KMS-11 (cell line): ENCODE data around the gene TRIM44.
"Not testable (repeated sequence)": the region's sequence is repeated elsewhere in the genome, so short reads cannot be mapped to it uniquely, and the experiment has no call there.

Experiments
- H2AFZ ChIP-seq: fragments of 200-600 bp; sonication (generic); 2 replicates; pipeline ENCODE4 v1.6.1; 2016; ENCODE audit warnings: antibody characterized with exemption, mixed run types, low read depth
- H3K27ac ChIP-seq: fragments of 200-600 bp; sonication (generic); 2 replicates; pipeline ENCODE4 v1.6.1; 2016; ENCODE audit warnings: mild to moderate bottlenecking, mixed run types
- H3K27me3 ChIP-seq: fragments of 200-600 bp; sonication (generic); 2 replicates; pipeline ENCODE4 v1.6.1; 2017; ENCODE audit warnings: mild to moderate bottlenecking, low read depth, mixed run types, moderate library complexity; ENCODE audit not compliant: insufficient read depth
- H3K36me3 ChIP-seq: fragments of 200-600 bp; sonication (generic); 2 replicates; pipeline ENCODE4 v1.6.1; 2017; ENCODE audit warnings: mild to moderate bottlenecking, mixed run types; ENCODE audit not compliant: insufficient read depth
- H3K4me1 ChIP-seq: fragments of 200-600 bp; sonication (generic); 2 replicates; pipeline ENCODE4 v1.6.1; 2016; ENCODE audit warnings: mild to moderate bottlenecking, low read depth, mixed run types; ENCODE audit not compliant: poor library complexity, severe bottlenecking
- H3K4me2 ChIP-seq: fragments of 200-600 bp; sonication (generic); 2 replicates; pipeline ENCODE4 v1.7.0; 2016; ENCODE audit warnings: mild to moderate bottlenecking, mixed run types
- H3K4me3 ChIP-seq: fragments of 200-600 bp; sonication (generic); IDR thresholded peaks from 2 replicates; pipeline ENCODE4 v1.6.1; 2017; ENCODE audit warnings: low read depth, low read length, mixed read lengths; ENCODE audit not compliant: insufficient read depth
- H3K79me2 ChIP-seq: fragments of 200-600 bp; sonication (generic); 2 replicates; pipeline ENCODE4 v1.6.1; 2016; ENCODE audit warnings: low read depth, mixed run types; ENCODE audit not compliant: insufficient read depth
- H3K9ac ChIP-seq: fragments of 200-600 bp; sonication (generic); 2 replicates; pipeline ENCODE4 v1.6.1; 2016; ENCODE audit warnings: mild to moderate bottlenecking, mixed run types
- H4K20me1 ChIP-seq: fragments of 200-600 bp; sonication (generic); 2 replicates; pipeline ENCODE4 v1.6.1; 2016; ENCODE audit warnings: mild to moderate bottlenecking, mixed run types; ENCODE audit not compliant: insufficient read depth
- CTCF ChIP-seq: fragments of 200-600 bp; sonication (generic); conservative IDR thresholded peaks from 2 replicates; pipeline ENCODE4 v1.6.1; 2017; ENCODE audit warnings: low read depth, mild to moderate bottlenecking, antibody characterized with exemption, low read length, moderate library complexity, mixed read lengths

TRIM44 gene

GRCh38 chr11:35750981-35751663 is 88.5 kb downstream of the TRIM44 start:
- Histone ChIP-seq H3K79me2 (no peaks in the 10 kb centered on the region), H3K36me3 (no peaks in the 10 kb centered on the region), H3K4me2 (no peak overlapping the region), H3K27me3 (no peaks in the 10 kb centered on the region), H4K20me1 (no peaks in the 10 kb centered on the region), H3K9ac (no peak overlapping the region), H2AFZ (no peak overlapping the region), H3K4me3 (no peak overlapping the region), H3K27ac (no peak overlapping the region), H3K4me1 (peaks cover 9% of the 10 kb centered on the region)
- TF ChIP-seq CTCF: no peak

GRCh38 chr11:35751664-35752061 is 89.1 kb downstream of the TRIM44 start:
- Histone ChIP-seq H3K27ac (no peak overlapping the region), H4K20me1 (no peaks in the 10 kb centered on the region)
- no peak for TF ChIP-seq CTCF

GRCh38 chr11:35752115-35752514 is 89.5 kb downstream of the TRIM44 start:
- Histone ChIP-seq H2AFZ (no peak overlapping the region), H3K4me3 (no peak overlapping the region), H4K20me1 (no peaks in the 10 kb centered on the region), H3K79me2 (no peaks in the 10 kb centered on the region), H3K27ac (no peak overlapping the region), H3K4me2 (no peak overlapping the region), H3K4me1 (no peaks in the 10 kb centered on the region), H3K36me3 (no peaks in the 10 kb centered on the region), H3K9ac (no peak overlapping the region), H3K27me3 (no peaks in the 10 kb centered on the region)
- no peak for TF ChIP-seq CTCF

More at GRCh38 chr11:35751664-35752061, 89.1 kb downstream of the TRIM44 start:
- Histone ChIP-seq H3K4me2 (no peak overlapping the region), H3K36me3 (no peaks in the 10 kb centered on the region), H3K4me3 (no peak overlapping the region), H2AFZ (no peak overlapping the region), H3K9ac (no peak overlapping the region), H3K27me3 (no peaks in the 10 kb centered on the region), H3K4me1 (peaks cover 4% of the 10 kb centered on the region), H3K79me2 (no peaks in the 10 kb centered on the region)

GRCh38 chr11:35753573-35753972 is 91.0 kb downstream of the TRIM44 start:
- H2AFZ ChIP-seq, H3K27ac ChIP-seq, H3K4me2 ChIP-seq, H3K9ac ChIP-seq, H3K79me2 ChIP-seq, H3K4me3 ChIP-seq, H3K27me3 ChIP-seq, H4K20me1 ChIP-seq, H3K4me1 ChIP-seq, H3K36me3 ChIP-seq: not testable (repeated sequence)

- not testable (repeated sequence) for H2AFZ ChIP-seq, H3K27ac ChIP-seq
Measured at GRCh38 chr11:35759951-35760350, 97.4 kb downstream of the TRIM44 start.

More at GRCh38 chr11:35759951-35760350, 97.4 kb downstream of the TRIM44 start:
- H3K27me3 ChIP-seq, H3K4me3 ChIP-seq, H3K4me1 ChIP-seq, H3K36me3 ChIP-seq, H3K9ac ChIP-seq, H3K4me2 ChIP-seq, H3K79me2 ChIP-seq, H4K20me1 ChIP-seq: not testable (repeated sequence)
